Tibial nerve (tissue), 4 donors: ENCODE results near the gene TRDN. TPM values are rescaled to one million over a fixed set of nuclear protein-coding genes. Genes with fewer than 3 reads are reported as not detected.

Source experiments
- DNase-seq, 2 donors: peaks; one replicate each; pipeline ENCODE4 v3.0.0-alpha.2; 2019; ENCODE audit warnings: low spot score in 2 of 2
- H3K27ac ChIP-seq, 4 donors: fragments of 200-600 bp; sonication (generic) in 3 of 4; one replicate each; pipeline ENCODE4 v1.5.1; 2017 to 2019; ENCODE audit warnings: mild to moderate bottlenecking in 1 of 4
- H3K27me3 ChIP-seq, 2 donors: fragments of 200-600 bp; sonication (generic) in 1 of 2; one replicate each; pipeline versions ENCODE4 v1.5.1 to v1.6.0; 2017 to 2019
- H3K36me3 ChIP-seq, 3 donors: fragments of 200-600 bp; sonication (generic); one replicate each; pipeline ENCODE4 v1.5.1; 2018 to 2019
- H3K4me1 ChIP-seq, 4 donors: fragments of 200-600 bp; sonication (generic) in 3 of 4; one replicate each; pipeline ENCODE4 v1.5.1; 2017 to 2019
- H3K4me3 ChIP-seq, 4 donors: fragments of 200-600 bp; sonication (generic) in 3 of 4; one replicate each; pipeline ENCODE4 v1.5.1; 2017 to 2019; ENCODE audit warnings: mild to moderate bottlenecking in 1 of 4, moderate library complexity in 1 of 4
- H3K9me3 ChIP-seq, 4 donors: fragments of 200-600 bp; sonication (generic) in 3 of 4; one replicate each; pipeline ENCODE4 v1.5.1; 2017 to 2019
- CTCF ChIP-seq, 5 experiments: fragments of 200-600 bp in 3 of 5; fragments of 450-650 bp in 2 of 5; sonication (generic) in 3 of 5; IDR thresholded peaks; one replicate each; pipeline ENCODE4 v1.5.1; 2016 to 2019; ENCODE audit warnings: antibody characterized with exemption in 5 of 5, mild to moderate bottlenecking in 3 of 5, moderate library complexity in 2 of 5
- EP300 ChIP-seq, 2 donors: sonication (generic); formaldehyde crosslinking; IDR thresholded peaks; one replicate each; pipeline ENCODE4 v1.6.1; 2017; ENCODE audit warnings: antibody characterized with exemption in 2 of 2, mild to moderate bottlenecking in 1 of 2
- POLR2A ChIP-seq, 2 donors: fragments of 450-650 bp; IDR thresholded peaks; one replicate each; pipeline ENCODE4 v1.6.1; 2017; ENCODE audit warnings: antibody characterized with exemption in 2 of 2, mild to moderate bottlenecking in 2 of 2, moderate library complexity in 2 of 2
- WGBS, 2 donors: methylation state at CpG; one replicate each; pipeline ENCODE4 v1.1.5; 2018; 5-methylcytosine and 5-hydroxymethylcytosine counted together
- total RNA-seq, 4 donors: library from RNA; depleted of rRNA; stranded (reverse); fragments of >200 nt; gene quantifications; one replicate each; pipeline ENCODE4 v1.1.0, GENCODE V29; 2016

Gene TRDN
- total RNA-seq, 4 donors from 2014 or later = 0.30 to 0.59 TPM; not detected in 2

GRCh38 chr6:123224077-123224476 lies 412.7 kb downstream of the TRDN start:
- H3K36me3 ChIP-seq = no peaks in the 10 kb centered on the region
- DNase-seq = no peak
- H3K9me3 ChIP-seq = no peaks in the 10 kb centered on the region
- no peaks in the 10 kb centered on the region for H3K4me1 ChIP-seq
- no peak overlapping the region for H3K4me3 ChIP-seq
- H3K27ac ChIP-seq = no peak overlapping the region
- TF ChIP-seq POLR2A (IDR thresholded peaks at IDR 0.05) (no peak), EP300 (IDR thresholded peaks at IDR 0.05) (no peak), CTCF (IDR thresholded peaks at IDR 0.05) (no peak)
- no peaks in the 10 kb centered on the region for H3K27me3 ChIP-seq

GRCh38 chr6:123223461-123223860 lies 413.3 kb downstream of the TRDN start:
- Histone ChIP-seq H3K9me3 (no peaks in the 10 kb centered on the region), H3K27me3 (no peaks in the 10 kb centered on the region), H3K4me1 (no peaks in the 10 kb centered on the region), H3K4me3 (no peak overlapping the region), H3K36me3 (no peaks in the 10 kb centered on the region), H3K27ac (no peak overlapping the region)
- no peak for TF ChIP-seq POLR2A (IDR thresholded peaks at IDR 0.05)
- no peak for TF ChIP-seq EP300 (IDR thresholded peaks at IDR 0.05)
- TF ChIP-seq CTCF (IDR thresholded peaks at IDR 0.05) = no peak
- no peak for DNase-seq
- WGBS, 2 donors = 84 to 90% methylated on average over 2 of the region's 2 CpGs

DNA sequence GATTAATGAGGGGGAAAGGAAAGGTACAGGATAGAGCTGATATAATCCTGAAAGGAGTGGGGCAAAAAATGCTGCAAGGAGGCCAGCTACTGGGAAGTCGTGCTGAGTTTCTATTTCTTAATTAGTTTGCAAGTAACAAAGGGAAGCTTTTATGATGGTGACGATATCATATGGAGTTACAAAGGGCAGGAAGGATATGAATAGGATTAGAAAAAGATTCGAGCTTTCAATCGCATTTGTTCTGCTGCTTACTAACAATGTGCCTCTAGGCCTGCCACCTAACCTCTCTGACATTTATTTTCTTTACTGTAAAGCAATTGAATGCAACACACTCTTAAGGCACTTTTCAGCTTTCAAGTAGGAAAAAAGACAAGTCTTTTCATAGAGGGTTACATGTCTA lies 421.5 kb downstream of the TRDN start:
- no peaks in the 10 kb centered on the region for H3K9me3 ChIP-seq
- no peaks in the 10 kb centered on the region for H3K36me3 ChIP-seq
- WGBS, 2 donors = 29 to 41% methylated on average over 4 of the region's 4 CpGs
- no peak for DNase-seq
- H3K4me1 ChIP-seq = no peaks in the 10 kb centered on the region
- H3K27ac ChIP-seq = no peak overlapping the region
- no peak for TF ChIP-seq CTCF (IDR thresholded peaks at IDR 0.05)
- no peak for TF ChIP-seq POLR2A (IDR thresholded peaks at IDR 0.05)
- TF ChIP-seq EP300 (IDR thresholded peaks at IDR 0.05) = no peak
- no peak overlapping the region for H3K4me3 ChIP-seq
- H3K27me3 ChIP-seq = no peaks in the 10 kb centered on the region

DNA sequence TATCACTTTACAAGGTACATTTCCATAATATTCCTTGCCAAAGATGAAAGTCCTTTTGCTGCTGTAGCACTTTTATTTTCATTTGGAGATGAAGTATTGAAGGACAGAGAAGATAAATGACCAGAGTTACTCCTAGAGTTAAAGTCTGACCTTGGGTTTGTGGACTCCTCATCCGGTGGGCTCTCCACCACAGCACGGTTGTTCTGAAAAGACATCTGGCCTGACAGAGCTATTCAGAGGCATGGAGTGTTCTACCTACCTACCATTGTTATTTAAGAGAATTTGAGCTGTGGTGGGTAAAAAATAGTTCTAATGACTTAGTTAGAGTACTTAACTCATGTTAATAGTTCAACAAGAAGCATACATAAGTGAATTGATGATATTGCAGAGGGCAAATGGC lies 422.3 kb downstream of the TRDN start:
- TF ChIP-seq CTCF (IDR thresholded peaks at IDR 0.05) (no peak), POLR2A (IDR thresholded peaks at IDR 0.05) (no peak), EP300 (IDR thresholded peaks at IDR 0.05) (no peak)
- Histone ChIP-seq H3K27me3 (no peaks in the 10 kb centered on the region), H3K4me3 (no peak overlapping the region), H3K4me1 (no peaks in the 10 kb centered on the region), H3K36me3 (no peaks in the 10 kb centered on the region), H3K9me3 (no peaks in the 10 kb centered on the region), H3K27ac (no peak overlapping the region)
- 76 to 79% methylated on average over 2 of the region's 2 CpGs for WGBS, 2 donors
- no peak for DNase-seq

DNA sequence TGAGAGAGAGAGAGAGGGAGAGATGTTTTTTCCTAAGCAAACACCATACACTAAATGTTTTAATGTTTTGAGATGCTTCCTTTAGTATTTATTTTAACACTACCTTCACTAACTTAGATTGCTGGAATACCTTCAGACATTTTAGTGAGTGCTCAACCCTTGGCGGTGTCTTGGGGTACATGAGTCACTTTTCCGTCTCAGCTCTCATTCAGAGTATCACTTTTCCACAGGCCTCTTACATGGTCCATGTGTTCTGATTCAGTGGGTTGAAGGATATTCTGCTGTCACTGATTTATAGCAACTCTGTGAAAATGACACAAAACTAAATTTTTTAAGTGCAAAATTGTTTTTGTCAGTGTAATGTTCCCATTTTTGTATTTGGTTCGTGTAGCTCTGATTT lies 422.8 kb downstream of the TRDN start:
- WGBS, 2 donors = 87 to 94% methylated on average over 3 of the region's 3 CpGs
- TF ChIP-seq POLR2A (IDR thresholded peaks at IDR 0.05) (no peak), EP300 (IDR thresholded peaks at IDR 0.05) (no peak), CTCF (IDR thresholded peaks at IDR 0.05) (no peak)
- no peaks in the 10 kb centered on the region for H3K4me1 ChIP-seq

More for the DNA sequence above, 422.8 kb downstream of the TRDN start:
- Histone ChIP-seq H3K4me3 (no peak overlapping the region), H3K9me3 (no peaks in the 10 kb centered on the region), H3K27ac (no peak overlapping the region), H3K27me3 (no peaks in the 10 kb centered on the region), H3K36me3 (no peaks in the 10 kb centered on the region)
- DNase-seq = no peak
